ENCODE results near the gene NOL4L.
A peak's percentile ranks its signal among the peaks of the same experiment; 100 is the strongest.

The NOL4L gene

GRCh38 chr20:32539817-32540675 lies 45.1 kb downstream of the NOL4L start:
- DNase-seq (ENCODE audit: low read depth), result no peak
- no peak for TF ChIP-seq CTCF (IDR thresholded peaks at IDR 0.05; ENCODE audit: control insufficient read depth, extremely low read depth, insufficient read depth)
- H3K4me3 ChIP-seq (ENCODE audit: low read depth, low read length), result no peak overlapping the region

- DNase-seq (ENCODE audit: low read depth), result no peak
- no peak for TF ChIP-seq CTCF (IDR thresholded peaks at IDR 0.05; ENCODE audit: control insufficient read depth, extremely low read depth, insufficient read depth)
- H3K4me3 ChIP-seq (ENCODE audit: low read depth, low read length), result no peak overlapping the region
These were observed 45.9 kb downstream of the NOL4L start for GRCh38 chr20:32539026-32539816.

GRCh38 chr20:32538526-32538939 lies 46.6 kb downstream of the NOL4L start:
- H3K4me3 ChIP-seq (ENCODE audit: low read depth, low read length), result no peak overlapping the region
- DNase-seq (ENCODE audit: low read depth), result no peak
- TF ChIP-seq CTCF (IDR thresholded peaks at IDR 0.05; ENCODE audit: control insufficient read depth, extremely low read depth, insufficient read depth), result no peak

- no peak overlapping the region for H3K4me3 ChIP-seq (ENCODE audit: low read depth, low read length)
- no peak for TF ChIP-seq CTCF (IDR thresholded peaks at IDR 0.05; ENCODE audit: control insufficient read depth, extremely low read depth, insufficient read depth)
- no peak for DNase-seq (ENCODE audit: low read depth)
These were observed 47.2 kb downstream of the NOL4L start for GRCh38 chr20:32537657-32538525.

- TF ChIP-seq CTCF (IDR thresholded peaks at IDR 0.05; ENCODE audit: control insufficient read depth, extremely low read depth, insufficient read depth), result no peak
- peak overlapping the region; percentile 50 for H3K4me3 ChIP-seq (ENCODE audit: low read depth, low read length)
- DNase-seq (ENCODE audit: low read depth), result no peak
These were observed 48.1 kb downstream of the NOL4L start for GRCh38 chr20:32536851-32537656.

Data from LNCaP clone FGC (cell line).